SU-DHL-6 (cell line): Measurements from ENCODE around the gene DLG2.
"Not testable (repeated sequence)": the region's sequence is repeated elsewhere in the genome, so short reads cannot be mapped to it uniquely, and the experiment has no call there.

ENCODE experiments used
- H2AFZ ChIP-seq: fragments of 200-600 bp; sonication (generic); 2 replicates; pipeline ENCODE4 v1.6.1; 2014; ENCODE audit warnings: low read depth, mild to moderate bottlenecking, moderate library complexity, mixed read lengths, antibody characterized with exemption, low read length; ENCODE audit not compliant: severe bottlenecking
- H3F3A ChIP-seq: fragments of 200-600 bp; shearing (Covaris generic); 2 replicates; pipeline ENCODE4 v1.6.0; 2016; ENCODE audit warnings: antibody characterized with exemption, mild to moderate bottlenecking; ENCODE audit not compliant: insufficient read depth
- H3K27ac ChIP-seq: fragments of 200-600 bp; sonication (generic); 2 replicates; pipeline ENCODE4 v1.5.1; 2016; ENCODE audit warnings: low read depth, mild to moderate bottlenecking, low read length, moderate library complexity, mixed read lengths
- H3K27me3 ChIP-seq: fragments of 200-600 bp; sonication (generic), shearing (Covaris generic); 2 replicates; pipeline ENCODE4 v1.6.0; 2014; ENCODE audit warnings: mild to moderate bottlenecking, low read length
- H3K36me3 ChIP-seq: fragments of 200-600 bp; sonication (generic); 2 replicates; pipeline ENCODE4 v1.6.1; 2014; ENCODE audit warnings: mild to moderate bottlenecking, low read length, mixed read lengths
- H3K4me2 ChIP-seq: fragments of 300-600, 200-600 bp; shearing (Covaris generic), sonication (generic); 2 replicates; pipeline ENCODE4 v1.6.0; 2014; ENCODE audit warnings: low read length, low read depth, mild to moderate bottlenecking; ENCODE audit not compliant: poor library complexity, severe bottlenecking
- H3K4me3 ChIP-seq: fragments of 200-600 bp; sonication (generic); 2 replicates; pipeline ENCODE4 v1.5.1; 2014; ENCODE audit warnings: antibody characterized with exemption, low read length, mild to moderate bottlenecking, mixed read lengths; ENCODE audit not compliant: insufficient read depth, poor library complexity, severe bottlenecking
- H3K79me2 ChIP-seq: fragments of 200-600 bp; sonication (generic); 2 replicates; pipeline ENCODE4 v1.6.1; 2014; ENCODE audit warnings: mild to moderate bottlenecking, low read length, moderate library complexity; ENCODE audit not compliant: insufficient read depth
- H3K9ac ChIP-seq: fragments of 200-600 bp; sonication (generic); 2 replicates; pipeline ENCODE4 v1.7.0; 2014; ENCODE audit warnings: mild to moderate bottlenecking, low read length
- H3K9me2 ChIP-seq: fragments of 200-600 bp; sonication (generic); replicated peaks from 2 replicates; pipeline ENCODE4 v1.6.1; 2014; ENCODE audit warnings: low read length; ENCODE audit not compliant: insufficient read depth
- H3K9me3 ChIP-seq: fragments of 200-600 bp; sonication (generic); 2 replicates; pipeline ENCODE4 v1.6.1; 2014; ENCODE audit warnings: low read length, mixed read lengths; ENCODE audit not compliant: insufficient read depth
- H4K20me1 ChIP-seq: fragments of 200-600 bp; sonication (generic); 2 replicates; pipeline ENCODE4 v1.6.1; 2014; ENCODE audit warnings: low read depth, mild to moderate bottlenecking, antibody characterized with exemption, low read length, moderate library complexity, mixed read lengths
- EZH2phosphoT487 ChIP-seq: fragments of 200-600 bp; sonication (generic), shearing (Covaris generic); conservative IDR thresholded peaks from 2 replicates; pipeline ENCODE4 v1.6.1; 2018; ENCODE audit warnings: mild to moderate bottlenecking, antibody characterized with exemption, low read length, moderate library complexity, mixed read lengths
- TF ChIP-seq, protein P1 (sequence below): fragments of 200-600 bp; sonication (generic); IDR thresholded peaks from one replicate; pipeline ENCODE4 v1.5.1; 2017; ENCODE audit warnings: antibody characterized with exemption, mild to moderate bottlenecking, low read length, moderate library complexity; ENCODE audit not compliant: insufficient read depth, poor library complexity, severe bottlenecking

DLG2 gene

DNA sequence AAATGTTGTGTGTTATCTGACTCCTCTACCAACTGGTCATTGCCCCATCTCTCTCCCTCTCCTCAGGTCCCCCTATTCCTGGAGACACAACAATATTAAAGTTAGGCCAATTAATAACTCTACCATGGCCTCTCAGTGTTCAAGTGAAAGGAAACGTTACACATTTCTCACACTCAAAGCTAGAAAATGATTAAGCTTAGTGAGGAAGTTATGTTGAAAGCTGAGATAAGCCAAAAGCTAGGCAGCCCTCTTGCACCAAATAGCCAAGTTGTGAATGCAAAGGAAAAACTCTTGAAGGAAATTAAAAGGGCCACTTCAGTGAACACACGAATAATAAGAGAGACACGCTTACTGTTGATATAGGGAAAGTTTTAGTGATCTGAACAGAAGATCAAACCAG, 6.9 kb downstream of the DLG2 start:
- no peaks in the 10 kb centered on the region for H3K9me2 ChIP-seq
- no peaks in the 10 kb centered on the region for H3K27me3 ChIP-seq
- no peak overlapping the region for H3K27ac ChIP-seq
- no peaks in the 10 kb centered on the region for H3F3A ChIP-seq
- H2AFZ ChIP-seq = no peak overlapping the region
- H3K4me2 ChIP-seq = no peak overlapping the region
- H3K9me3 ChIP-seq = no peaks in the 10 kb centered on the region
- H4K20me1 ChIP-seq = no peaks in the 10 kb centered on the region
- no peaks in the 10 kb centered on the region for H3K36me3 ChIP-seq
- no peak overlapping the region for H3K9ac ChIP-seq
- TF ChIP-seq, protein P1, sequence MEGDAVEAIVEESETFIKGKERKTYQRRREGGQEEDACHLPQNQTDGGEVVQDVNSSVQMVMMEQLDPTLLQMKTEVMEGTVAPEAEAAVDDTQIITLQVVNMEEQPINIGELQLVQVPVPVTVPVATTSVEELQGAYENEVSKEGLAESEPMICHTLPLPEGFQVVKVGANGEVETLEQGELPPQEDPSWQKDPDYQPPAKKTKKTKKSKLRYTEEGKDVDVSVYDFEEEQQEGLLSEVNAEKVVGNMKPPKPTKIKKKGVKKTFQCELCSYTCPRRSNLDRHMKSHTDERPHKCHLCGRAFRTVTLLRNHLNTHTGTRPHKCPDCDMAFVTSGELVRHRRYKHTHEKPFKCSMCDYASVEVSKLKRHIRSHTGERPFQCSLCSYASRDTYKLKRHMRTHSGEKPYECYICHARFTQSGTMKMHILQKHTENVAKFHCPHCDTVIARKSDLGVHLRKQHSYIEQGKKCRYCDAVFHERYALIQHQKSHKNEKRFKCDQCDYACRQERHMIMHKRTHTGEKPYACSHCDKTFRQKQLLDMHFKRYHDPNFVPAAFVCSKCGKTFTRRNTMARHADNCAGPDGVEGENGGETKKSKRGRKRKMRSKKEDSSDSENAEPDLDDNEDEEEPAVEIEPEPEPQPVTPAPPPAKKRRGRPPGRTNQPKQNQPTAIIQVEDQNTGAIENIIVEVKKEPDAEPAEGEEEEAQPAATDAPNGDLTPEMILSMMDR = no peak
- TF ChIP-seq EZH2phosphoT487 = no peak
- H3K79me2 ChIP-seq = no peaks in the 10 kb centered on the region
- H3K4me3 ChIP-seq = no peak overlapping the region

DNA sequence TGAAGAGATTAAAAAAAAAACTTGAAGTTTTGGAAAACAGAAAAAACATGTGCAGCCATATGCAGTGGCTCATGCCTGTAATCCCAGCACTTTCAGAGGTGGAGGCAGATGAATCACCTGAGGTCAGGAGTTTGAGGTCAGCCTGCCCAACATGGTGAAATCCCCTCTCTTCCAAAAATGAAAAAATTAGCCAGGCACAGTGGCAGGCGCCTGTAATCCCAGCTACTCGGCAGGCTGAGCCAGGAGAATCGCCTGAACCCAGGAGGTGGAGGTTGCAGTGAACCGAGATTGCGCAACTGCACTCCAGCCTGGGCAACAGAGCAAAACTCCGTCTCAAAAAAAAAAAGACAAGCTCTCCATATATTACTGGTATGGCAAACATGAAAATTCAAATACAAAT, 7.6 kb downstream of the DLG2 start:
- Histone ChIP-seq H3K4me2 (no peak overlapping the region), H3K27me3 (no peaks in the 10 kb centered on the region), H3K9me2 (no peaks in the 10 kb centered on the region), H3K36me3 (no peaks in the 10 kb centered on the region), H2AFZ (no peak overlapping the region), H3K4me3 (no peak overlapping the region), H3K79me2 (no peaks in the 10 kb centered on the region), H3F3A (no peaks in the 10 kb centered on the region), H3K9me3 (no peaks in the 10 kb centered on the region), H3K9ac (no peak overlapping the region), H3K27ac (no peak overlapping the region), H4K20me1 (no peaks in the 10 kb centered on the region)
- TF ChIP-seq, protein P1 = no peak
- no peak for TF ChIP-seq EZH2phosphoT487

DNA sequence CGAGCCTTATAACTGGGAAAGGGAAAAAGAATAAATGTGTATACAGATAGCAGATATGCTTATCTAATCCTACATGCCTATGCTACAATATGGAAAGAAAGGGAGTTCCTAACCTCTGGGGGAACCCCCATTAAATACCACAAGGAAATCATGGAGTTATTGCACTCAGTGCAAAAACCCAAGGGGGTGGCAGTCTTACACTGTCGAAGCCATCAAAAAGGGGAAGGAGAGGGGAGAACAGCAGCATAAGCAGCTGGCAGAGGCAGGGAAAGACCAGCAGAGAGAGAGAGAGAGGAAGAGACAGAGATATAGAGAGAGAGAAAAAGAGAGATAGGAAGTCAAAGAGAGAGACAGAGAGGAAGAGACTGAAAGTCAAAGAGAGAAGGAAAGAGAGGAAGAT, 15.5 kb downstream of the DLG2 start:
- H3K9me2 ChIP-seq, H3K27me3 ChIP-seq, H3K4me3 ChIP-seq, H3F3A ChIP-seq, H3K79me2 ChIP-seq, H3K27ac ChIP-seq, H3K36me3 ChIP-seq, H3K9me3 ChIP-seq, H3K4me2 ChIP-seq, H2AFZ ChIP-seq, H3K9ac ChIP-seq, H4K20me1 ChIP-seq: not testable (repeated sequence)

DNA sequence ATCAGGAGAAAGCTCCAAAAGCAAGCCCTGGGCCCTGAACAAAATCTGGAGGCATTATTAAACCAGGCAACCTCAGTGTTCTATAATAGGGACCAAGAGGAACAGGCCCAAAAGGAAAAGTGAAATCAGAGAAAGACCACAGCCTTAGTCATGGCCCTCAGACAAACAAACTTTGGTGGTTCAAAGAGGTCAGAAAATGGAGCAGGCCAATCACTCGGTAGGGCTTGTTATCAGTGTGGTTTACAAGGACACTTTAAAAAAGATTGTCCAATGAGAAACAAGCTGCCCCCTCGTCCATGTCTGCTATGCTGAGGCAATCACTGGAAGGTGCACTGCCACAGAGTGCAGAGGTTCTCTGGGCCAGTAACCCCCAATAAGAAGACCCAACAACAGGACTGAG, 17.9 kb downstream of the DLG2 start:
- not testable (repeated sequence) for H3K4me3 ChIP-seq, H3K27me3 ChIP-seq, H3K27ac ChIP-seq, H3K79me2 ChIP-seq, H3K36me3 ChIP-seq, H3K9me2 ChIP-seq, H3K9ac ChIP-seq, H4K20me1 ChIP-seq, H3K4me2 ChIP-seq, H3K9me3 ChIP-seq, H2AFZ ChIP-seq, H3F3A ChIP-seq

DNA sequence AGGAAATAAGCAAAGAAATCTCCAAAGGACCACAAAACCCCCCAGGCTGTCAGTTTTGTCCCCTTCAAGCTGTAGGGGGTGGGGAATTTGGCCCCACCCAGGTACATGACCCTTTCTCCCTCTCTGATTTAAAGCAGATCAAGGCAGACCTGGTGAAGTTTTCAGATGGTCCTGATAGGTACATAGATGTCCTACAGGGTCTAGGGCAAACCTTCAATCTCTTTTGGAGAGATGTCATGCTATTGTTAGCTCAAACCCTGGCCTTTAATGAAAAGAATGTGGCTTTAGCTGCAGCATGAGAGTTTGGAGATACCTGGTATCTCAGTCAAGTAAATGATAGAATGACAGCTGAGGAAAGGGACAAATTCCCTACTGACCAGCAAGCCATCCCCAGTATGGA, 18.5 kb downstream of the DLG2 start:
- H3K36me3 ChIP-seq, H4K20me1 ChIP-seq, H3F3A ChIP-seq, H3K9me3 ChIP-seq, H3K27me3 ChIP-seq, H3K4me2 ChIP-seq, H3K9me2 ChIP-seq, H3K9ac ChIP-seq, H3K27ac ChIP-seq, H3K4me3 ChIP-seq, H3K79me2 ChIP-seq, H2AFZ ChIP-seq: not testable (repeated sequence)

DNA sequence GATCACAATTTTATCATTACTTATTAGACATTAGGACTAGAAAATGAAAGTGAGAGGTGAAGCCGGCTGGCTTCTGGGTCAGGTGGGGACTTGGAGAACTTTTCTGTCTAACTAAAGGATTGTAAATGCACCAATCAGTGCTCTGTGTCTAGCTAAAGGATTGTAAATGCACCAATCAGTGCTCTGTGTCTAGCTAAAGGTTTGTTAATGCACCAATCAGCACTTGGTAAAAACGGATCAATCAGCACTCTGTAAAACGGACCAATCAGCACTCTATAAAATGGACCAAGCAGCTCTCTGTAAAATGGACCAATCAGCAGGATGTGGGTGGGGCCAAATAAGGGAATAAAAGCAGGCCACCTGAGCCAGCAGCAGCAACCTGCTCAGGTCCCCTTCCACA, 20.9 kb downstream of the DLG2 start:
- H4K20me1 ChIP-seq, H3K79me2 ChIP-seq, H3K9me3 ChIP-seq, H3K27ac ChIP-seq, H3F3A ChIP-seq, H3K9ac ChIP-seq, H3K9me2 ChIP-seq, H3K4me2 ChIP-seq, H3K4me3 ChIP-seq, H3K36me3 ChIP-seq, H2AFZ ChIP-seq, H3K27me3 ChIP-seq: not testable (repeated sequence)
